GM12872 (cell line): ENCODE results near the gene CHST4.

Experiments
- CTCF ChIP-seq: IDR thresholded peaks from 3 replicates; pipeline ENCODE4 v1.5.1; 2011; ENCODE audit warnings: low read depth, mild to moderate bottlenecking, low read length, moderate library complexity; ENCODE audit not compliant: insufficient read depth

The CHST4 gene

GRCh38 chr16:71501547-71501946 is 24.7 kb upstream of the CHST4 start:
- TF ChIP-seq CTCF = peak; percentile 39

GRCh38 chr16:71504901-71505300 is 21.3 kb upstream of the CHST4 start:
- no peak for TF ChIP-seq CTCF

- no peak for TF ChIP-seq CTCF
Measured at GRCh38 chr16:71507061-71507460, 19.2 kb upstream of the CHST4 start.

- no peak for TF ChIP-seq CTCF
Measured at GRCh38 chr16:71513302-71513701, 12.9 kb upstream of the CHST4 start.

GRCh38 chr16:71514476-71514875 is 11.8 kb upstream of the CHST4 start:
- TF ChIP-seq CTCF = no peak

- TF ChIP-seq CTCF = no peak
Measured at GRCh38 chr16:71515026-71515425, 11.2 kb upstream of the CHST4 start.

- TF ChIP-seq CTCF = no peak
Measured at GRCh38 chr16:71520550-71520949, 5.7 kb upstream of the CHST4 start.
